HG03571 (cell line): ENCODE data around the gene TSPAN10.
"Not testable (repeated sequence)": the region's sequence is repeated elsewhere in the genome, so short reads cannot be mapped to it uniquely, and the experiment has no call there.

Experiments
- ATAC-seq: cut with Tn5 transposase; IDR thresholded peaks from one replicate; pipeline ENCODE4 v1.9.1; 2021; ENCODE audit not compliant: unreplicated experiment

TSPAN10 gene

GRCh38 chr17:81636505-81637288 is at the start of gene TSPAN10, which contains the start of gene NPLOC4:
TSPAN10 (plus strand) TSS chr17:81637196; CDS start chr17:81642413, 5,217 bp downstream.
NPLOC4 (minus strand) TSS chr17:81637112; CDS start chr17:81636930, 182 bp downstream.
- ATAC-seq = peak; percentile 69

GRCh38 chr17:81589612-81590011 is 47.4 kb upstream of the TSPAN10 start:
- ATAC-seq = no peak

- ATAC-seq = no peak
Measured at GRCh38 chr17:81590121-81590520, 46.9 kb upstream of the TSPAN10 start.

- no peak for ATAC-seq
Measured at GRCh38 chr17:81591971-81592370, 45.0 kb upstream of the TSPAN10 start.

GRCh38 chr17:81593105-81593871 is 43.7 kb upstream of the TSPAN10 start:
- no peak for ATAC-seq

DNA sequence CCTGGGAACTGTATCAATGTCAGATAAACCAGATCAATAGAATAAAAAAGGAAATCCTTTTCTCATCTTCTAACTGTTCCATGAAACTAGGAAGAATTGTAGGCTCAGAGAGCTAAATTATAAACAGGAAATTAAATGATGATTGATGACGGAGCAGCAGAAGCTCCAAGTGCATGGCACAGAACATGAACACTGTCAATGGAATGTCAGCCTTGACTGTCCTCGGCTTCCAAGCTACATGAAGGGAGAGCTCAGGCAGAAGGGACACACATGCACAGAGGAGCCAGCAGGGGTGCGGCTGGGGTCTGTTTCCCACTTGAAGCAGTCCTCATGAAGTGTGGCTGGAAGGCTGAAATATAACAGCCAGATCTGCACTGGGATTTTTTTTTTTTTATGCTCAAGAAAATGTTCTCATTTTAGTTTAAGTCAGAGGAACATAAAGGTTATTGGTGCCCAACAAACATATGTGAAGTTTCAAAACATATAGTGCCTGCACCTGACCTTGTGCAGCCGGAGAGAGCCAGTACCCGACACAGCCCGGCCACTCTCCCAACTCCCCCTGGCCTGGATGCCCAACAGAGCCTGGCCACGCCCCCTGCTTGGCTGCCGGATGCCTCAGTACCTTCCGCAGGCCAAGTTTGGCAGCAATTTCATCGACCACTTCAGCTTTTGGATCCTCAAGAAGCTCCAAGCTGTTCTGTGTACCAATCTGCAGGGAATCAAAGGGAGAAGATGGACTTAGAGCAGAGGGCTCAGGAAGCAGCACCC is 37.1 kb upstream of the TSPAN10 start:
- ATAC-seq = no peak

- ATAC-seq = no peak
Measured at GRCh38 chr17:81601525-81602120, 35.4 kb upstream of the TSPAN10 start.

GRCh38 chr17:81603846-81604610 is 33.0 kb upstream of the TSPAN10 start:
- ATAC-seq = no peak

DNA sequence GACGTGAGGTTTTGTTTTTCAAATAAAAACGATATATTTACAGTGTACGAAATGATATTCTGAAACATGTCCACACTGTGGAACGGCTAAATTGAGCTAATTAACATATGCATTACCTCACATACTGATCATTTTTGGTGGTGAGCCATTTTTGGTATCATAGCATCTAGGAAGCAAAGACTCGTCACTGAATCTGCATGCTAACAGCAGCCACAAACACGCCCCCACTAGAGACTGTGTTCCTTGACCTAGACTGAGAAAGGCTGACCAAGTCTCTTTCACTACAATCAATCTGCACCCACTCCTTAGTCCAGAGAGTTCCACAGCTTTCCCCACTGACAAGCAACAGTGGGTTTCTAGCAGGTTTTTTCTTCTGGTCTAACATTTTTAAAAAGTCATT is 29.6 kb upstream of the TSPAN10 start:
- ATAC-seq = no peak

GRCh38 chr17:81608082-81608481 is 28.9 kb upstream of the TSPAN10 start:
- no peak for ATAC-seq

DNA sequence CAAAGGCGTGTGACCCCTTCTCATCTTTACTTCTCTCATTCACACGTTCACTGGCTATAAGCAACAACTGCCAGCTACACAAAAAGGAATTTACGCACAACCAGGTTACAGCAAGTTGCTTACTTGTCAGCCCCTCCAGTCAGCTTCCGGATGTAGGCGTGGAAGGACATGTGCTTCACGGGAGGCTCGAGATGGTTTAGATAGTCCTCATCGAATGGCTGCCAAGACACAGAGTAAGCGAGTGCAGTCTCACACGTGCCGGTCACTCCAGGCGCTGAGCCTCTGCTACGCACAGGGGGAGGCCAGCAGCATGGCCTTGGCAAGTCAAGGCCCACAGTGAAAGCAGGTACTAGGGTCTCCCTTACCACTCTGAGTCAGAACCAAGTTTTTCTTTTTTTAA is 28.4 kb upstream of the TSPAN10 start:
- ATAC-seq = no peak

- no peak for ATAC-seq
Measured at GRCh38 chr17:81609541-81610311, 27.3 kb upstream of the TSPAN10 start.

GRCh38 chr17:81612172-81612970 is 24.6 kb upstream of the TSPAN10 start:
- ATAC-seq = no peak

GRCh38 chr17:81615401-81615930 is 21.5 kb upstream of the TSPAN10 start:
- no peak for ATAC-seq

- ATAC-seq = no peak
Measured at GRCh38 chr17:81616877-81617276, 20.1 kb upstream of the TSPAN10 start.

DNA sequence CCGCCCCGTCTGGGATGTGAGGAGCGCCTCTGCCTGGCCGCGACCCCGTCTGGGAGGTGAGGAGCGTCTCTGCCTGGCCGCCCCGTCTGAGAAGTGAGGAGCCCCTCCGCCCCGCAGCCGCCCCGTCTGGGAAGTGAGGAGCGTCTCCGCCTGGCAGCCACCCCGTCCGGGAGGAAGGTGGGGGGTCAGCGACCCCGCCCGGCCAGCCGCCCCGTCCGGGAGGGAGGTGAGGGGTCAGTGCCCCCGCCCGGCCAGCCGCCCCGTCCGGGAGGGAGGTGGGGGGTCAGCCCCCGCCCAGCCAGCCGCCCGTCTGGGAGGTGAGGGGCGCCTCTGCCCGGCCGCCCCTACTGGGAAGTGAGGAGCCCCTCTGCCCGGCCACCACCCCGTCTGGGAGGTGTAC is 18.7 kb upstream of the TSPAN10 start:
- not testable (repeated sequence) for ATAC-seq

DNA sequence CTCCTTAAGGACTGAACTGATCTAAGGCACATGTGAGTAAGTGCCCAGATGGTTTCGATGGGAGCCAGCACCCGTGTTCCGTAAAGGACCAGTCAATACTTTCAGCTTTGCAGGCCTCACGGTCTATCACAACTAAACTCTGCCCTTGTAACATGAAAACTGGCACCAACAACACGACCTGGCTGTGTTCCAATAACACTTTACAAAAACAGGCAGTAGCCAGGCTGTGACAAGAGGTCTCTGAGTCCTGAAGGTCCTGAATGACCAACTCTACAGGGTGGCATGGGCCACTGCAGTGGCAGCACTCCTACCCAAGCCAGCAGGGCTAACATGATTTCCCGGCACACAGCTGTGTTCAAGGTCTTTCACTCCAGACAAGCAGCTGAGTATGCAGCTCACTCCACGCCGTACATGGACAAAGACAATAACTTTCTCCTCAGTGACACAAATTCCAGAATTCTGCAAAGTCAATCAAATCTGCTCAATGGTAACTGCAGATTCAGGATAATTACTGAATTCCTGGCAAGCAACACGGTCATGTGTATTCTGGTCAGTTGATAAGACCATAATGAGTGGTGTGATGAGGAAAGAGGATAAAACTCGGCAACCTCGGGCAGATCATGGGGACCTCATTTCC is 15.4 kb upstream of the TSPAN10 start:
- ATAC-seq = no peak

DNA sequence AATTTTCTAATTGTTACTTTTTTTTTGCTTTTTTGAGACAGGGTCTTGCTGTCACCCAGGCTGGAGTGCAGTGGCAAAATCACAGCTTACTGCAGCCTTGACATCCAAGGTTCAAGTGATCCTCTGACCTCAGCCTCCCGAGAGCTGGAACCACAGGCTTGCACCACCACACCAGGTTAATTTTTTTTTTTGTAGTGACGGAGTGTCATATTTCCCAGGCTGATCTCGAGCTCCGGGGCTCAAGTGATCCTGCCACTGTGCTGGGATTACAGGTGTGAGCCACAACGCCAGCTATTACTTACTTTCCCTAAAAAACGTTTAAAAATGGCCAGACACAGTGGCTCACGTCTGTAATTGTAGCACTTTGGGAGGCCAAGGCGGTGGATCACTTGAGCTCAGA is 6.7 kb upstream of the TSPAN10 start:
- no peak for ATAC-seq
